GM12891 (cell line): ENCODE results near the gene LRWD1.

ENCODE experiments used
- PAX5 ChIP-seq: IDR thresholded peaks from 2 replicates; pipeline ENCODE4 v1.6.1; 2011; ENCODE audit warnings: low read length, moderate library complexity, mild to moderate bottlenecking; ENCODE audit not compliant: insufficient read depth, severe bottlenecking
- POLR2A ChIP-seq: IDR thresholded peaks from 2 replicates; pipeline ENCODE4 v1.6.1; 2011; ENCODE audit warnings: low read depth, low read length, control low read depth
- POLR2AphosphoS5 ChIP-seq: IDR thresholded peaks from 2 replicates; pipeline ENCODE4 v1.6.1; 2011; ENCODE audit warnings: low read depth, low read length, control low read depth
- POU2F2 ChIP-seq: IDR thresholded peaks from 2 replicates; pipeline ENCODE4 v1.6.1; 2011; ENCODE audit warnings: low read depth, mild to moderate bottlenecking, control low read depth, low read length, moderate library complexity
- SPI1 ChIP-seq: IDR thresholded peaks from 2 replicates; pipeline ENCODE4 v1.6.1; 2011; ENCODE audit warnings: low read depth, low read length, control low read depth
- TAF1 ChIP-seq: IDR thresholded peaks from 2 replicates; pipeline ENCODE4 v1.6.1; 2011; ENCODE audit warnings: low read depth, low read length, control low read depth

- TF ChIP-seq POLR2A (no peak; the same call in 1 of the 2 replicates), POLR2AphosphoS5 (no peak), TAF1 (no peak), POU2F2 (no peak), PAX5 (no peak), SPI1 (no peak)
These were observed 5.4 kb downstream of the LRWD1 start for GRCh38 chr7:102469972-102470825.
